ENCODE results near the gene YWHAQ.

The YWHAQ gene

DNA sequence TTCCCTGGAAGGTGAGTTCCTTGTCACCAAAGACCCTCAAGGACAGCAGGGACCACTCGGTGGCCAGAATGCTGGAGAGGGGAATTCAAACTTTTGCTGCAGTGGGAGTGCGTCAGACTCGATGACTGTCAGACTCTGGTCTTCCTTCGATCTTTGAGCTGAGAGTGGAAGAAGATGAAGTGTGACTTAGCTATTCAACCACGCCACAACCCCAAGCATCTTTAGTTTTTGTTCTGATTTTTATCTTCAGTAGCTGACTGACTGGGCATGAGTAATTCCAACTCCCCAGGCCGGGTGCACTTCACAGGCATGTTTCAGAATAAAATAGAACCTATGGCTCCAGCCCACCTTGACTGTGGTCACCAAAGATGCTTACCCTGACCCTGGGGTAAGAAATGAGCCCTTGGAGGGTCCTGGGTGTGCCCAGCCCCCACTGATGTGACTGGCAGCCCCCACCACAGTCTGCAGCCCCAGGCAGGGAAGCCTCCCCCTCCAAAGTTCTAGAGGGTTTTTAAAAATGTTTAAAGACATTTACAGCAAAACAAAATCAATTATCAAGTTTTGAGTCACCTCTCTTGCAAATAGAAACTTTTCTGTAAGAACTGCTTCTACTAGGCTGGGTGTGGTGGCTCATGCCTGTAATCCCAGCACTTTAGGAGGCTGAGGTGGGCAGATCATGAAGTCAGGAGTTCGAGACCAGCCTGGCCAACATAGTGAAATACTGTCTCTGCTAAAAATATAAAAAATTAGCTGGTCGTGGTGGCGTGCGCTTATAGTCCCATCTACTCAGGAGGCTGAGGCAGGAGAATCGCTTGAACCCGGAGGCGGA, 24.9 kb upstream of the YWHAQ start:
- peak in 2 of 4 experiments; percentile 4 to 38 for DNase-seq

DNA sequence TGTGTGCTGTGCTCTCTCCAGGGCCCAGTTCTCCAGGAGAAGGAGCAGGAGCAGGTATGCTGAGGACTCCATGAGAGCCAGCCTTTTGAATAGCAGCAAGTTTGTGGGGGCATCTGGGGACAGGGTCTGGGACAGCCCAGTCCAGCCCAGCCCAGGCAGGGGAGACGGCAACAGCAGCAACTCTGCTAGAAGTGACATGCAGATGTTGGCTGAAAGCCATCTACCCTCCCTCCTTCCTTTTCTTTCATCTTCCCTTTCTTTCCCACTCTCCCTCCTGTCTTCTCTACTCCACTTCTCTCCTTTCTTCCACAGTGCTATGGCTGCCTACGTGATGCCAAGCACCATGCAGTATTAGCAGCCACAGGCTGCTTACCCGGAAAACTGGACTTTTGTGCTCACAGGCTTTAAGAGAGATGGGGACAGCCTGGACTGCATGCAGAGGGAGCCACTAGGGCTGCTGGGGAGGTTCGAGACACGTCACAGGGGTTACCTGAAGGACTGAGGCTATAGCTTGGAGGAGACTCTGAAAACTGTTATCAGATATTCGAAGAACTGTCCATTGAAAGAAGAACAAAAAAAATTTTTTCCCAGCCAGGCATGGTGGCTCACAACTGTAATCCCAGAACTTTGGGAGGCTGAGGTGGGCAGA, 23.8 kb upstream of the YWHAQ start:
- no peak for DNase-seq

DNA sequence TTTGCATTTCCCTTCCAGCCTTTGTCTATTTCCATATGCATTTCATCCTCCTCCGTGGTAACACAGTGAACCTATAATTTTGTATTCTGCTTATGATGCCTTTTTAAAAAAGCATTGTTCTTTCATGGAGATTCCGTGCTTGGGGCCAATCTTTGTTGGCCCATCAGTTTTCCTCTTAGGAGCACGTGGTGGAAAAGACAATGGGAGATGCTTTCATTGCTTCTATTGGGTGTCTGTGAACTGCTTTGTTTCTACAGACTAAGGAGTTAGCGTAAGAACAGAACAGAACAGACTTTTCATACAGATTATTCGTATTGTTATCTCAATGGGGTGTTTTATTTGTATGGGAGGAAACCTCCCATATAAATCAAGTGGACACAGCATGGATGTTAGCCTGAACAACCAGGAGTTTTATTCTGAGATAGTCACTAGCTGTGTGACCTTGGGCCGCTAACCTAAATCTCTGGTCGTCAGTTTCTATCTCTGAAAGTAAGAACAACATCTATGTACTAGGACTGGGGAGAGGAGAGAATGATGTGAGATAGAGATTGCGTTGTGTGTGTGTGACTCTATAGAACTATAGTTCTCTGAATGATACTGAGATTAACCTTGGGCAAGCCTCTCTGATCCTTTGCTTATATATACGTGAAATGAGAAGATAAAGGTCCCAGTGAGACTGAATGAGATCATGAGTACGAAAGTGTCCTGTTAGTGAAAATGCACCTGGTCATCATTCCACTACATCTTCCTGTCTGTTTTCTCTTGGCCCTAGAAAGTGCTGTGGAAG, 22.9 kb upstream of the YWHAQ start:
- DNase-seq = no peak

DNA sequence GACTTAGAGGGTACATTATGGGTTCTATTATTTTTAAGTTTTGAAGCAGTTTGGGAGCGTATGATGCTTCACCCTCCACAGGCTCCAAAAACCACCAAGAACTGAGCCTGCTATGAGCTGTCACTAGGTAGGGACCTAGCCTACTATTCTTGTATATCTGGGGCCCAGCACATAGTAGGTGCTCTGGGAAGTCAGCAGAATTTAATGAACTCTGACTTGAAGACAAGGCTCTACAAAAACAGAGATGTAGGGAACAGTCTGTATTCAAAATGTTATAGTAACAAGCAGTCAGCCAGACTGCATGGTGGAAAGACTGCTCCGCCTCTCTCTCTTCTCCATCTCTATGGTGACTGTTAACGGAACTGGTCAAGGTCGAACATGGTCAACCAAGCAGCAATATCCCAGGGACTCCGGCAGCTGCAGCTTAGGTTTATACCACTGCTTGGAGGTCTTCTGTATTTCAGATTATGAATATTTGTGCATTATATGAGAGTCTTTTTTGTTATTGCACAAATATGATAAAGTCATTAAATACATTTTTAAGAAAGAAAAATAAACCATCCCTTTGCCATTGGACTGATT, 22.2 kb upstream of the YWHAQ start:
- DNase-seq = no peak

DNA sequence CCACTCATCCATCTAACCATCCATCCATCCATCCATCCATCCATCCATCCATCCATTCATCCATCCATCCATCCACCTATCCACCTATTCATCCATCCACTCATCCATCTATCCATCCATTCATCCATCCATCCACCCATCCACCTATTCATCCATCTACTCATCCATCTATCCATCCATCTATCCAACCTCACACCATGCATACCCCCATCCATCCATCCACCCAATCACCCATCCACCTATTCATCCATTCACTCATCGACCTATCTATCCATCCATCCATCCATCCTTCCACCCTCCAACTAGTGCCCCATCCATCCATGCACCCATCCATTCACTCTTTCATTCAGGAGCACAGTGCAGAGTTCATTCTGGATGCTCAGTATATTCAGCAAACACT, 21.5 kb upstream of the YWHAQ start:
- no peak for DNase-seq

DNA sequence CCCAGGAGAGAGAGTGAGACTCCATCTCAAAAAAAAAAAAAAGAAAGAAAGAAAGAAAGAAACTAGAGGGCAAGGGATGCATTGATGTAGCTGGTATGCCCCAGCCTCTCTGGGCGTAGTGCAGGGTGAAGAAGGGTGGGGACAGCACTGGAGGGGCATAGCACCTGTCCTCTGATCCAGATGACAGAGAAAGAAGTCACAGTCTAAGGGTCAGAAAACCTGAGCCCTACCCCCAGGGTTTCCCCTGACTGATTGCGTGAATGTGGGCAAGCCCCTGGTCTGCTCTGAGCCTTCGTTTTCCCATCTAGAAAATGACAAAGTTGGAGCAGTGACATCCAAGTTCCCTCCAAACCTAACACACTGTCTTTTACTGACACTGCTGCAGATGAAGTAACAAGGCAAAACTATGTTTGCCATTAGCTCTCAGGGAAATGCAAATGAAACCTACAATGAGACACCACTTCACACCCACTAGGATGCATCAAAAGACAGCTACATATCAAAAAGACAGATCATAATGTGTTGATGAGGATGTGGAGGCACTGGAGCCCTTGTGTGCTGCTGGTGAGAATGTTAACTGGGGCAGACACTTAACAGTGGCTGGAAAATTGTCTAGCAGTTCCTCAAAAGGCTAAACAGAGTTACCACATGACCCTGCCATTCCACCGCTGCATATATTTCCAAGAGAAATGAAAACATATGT, 19.5 kb upstream of the YWHAQ start:
- no peak for DNase-seq

DNA sequence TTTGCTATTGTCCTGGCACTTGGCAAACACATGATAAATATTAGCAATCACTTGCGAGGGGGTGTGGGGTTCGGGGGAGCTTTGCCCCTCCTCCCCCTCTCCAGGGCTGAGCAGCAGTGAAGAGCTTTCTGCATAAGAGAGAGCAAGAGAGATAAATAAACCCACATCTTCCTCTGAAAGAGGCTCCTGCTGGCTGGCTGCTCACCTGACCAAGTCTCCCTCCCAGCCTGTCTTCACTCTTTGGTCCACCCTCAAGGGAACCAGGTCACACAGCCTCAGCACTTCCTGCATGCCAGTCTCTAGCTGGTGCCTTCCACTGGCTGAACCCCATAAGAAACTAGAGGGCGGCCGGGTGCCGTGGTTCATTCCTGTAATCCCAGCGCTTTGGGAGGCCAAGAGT, 18.5 kb upstream of the YWHAQ start:
- DNase-seq = no peak

DNA sequence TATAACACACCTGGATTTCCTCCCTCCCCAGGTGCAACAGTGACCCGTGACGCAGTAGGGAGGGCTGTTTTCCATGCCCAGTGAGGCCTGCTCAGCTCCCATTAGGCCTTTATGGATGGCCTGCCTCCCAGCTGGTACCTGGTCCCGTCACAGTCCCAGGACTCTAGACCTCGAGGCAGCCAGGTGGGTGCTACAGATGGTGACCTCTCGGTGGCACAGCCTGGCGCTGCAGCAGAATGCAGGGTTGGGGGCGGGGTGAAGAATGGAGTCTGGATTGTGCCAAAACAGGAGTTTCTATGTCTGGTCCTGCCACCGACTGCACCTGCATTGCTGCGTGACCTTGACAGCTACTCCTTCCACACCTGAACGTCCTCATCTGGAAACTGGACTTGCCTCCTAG, 18.0 kb upstream of the YWHAQ start:
- no peak for DNase-seq

DNA sequence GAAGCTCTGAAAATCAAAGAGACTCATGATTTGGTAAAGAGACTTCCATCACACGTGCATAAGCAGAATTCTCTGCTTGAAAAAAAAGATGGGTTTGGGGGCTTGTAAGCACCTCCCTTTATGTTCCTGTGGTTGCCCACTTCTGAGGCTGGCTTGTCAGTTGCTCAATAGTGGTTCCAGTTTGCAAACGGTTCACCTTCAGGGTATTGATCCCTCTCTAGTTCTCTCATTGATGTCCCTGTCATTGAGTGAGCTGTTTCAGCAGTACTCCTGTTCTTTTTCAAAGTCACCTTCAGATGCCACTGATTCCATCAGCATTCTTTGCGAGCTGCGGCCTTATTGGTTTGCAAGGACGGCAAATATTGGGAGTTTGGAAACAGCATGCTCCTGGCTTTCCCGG, 17.1 kb upstream of the YWHAQ start:
- no peak for DNase-seq

DNA sequence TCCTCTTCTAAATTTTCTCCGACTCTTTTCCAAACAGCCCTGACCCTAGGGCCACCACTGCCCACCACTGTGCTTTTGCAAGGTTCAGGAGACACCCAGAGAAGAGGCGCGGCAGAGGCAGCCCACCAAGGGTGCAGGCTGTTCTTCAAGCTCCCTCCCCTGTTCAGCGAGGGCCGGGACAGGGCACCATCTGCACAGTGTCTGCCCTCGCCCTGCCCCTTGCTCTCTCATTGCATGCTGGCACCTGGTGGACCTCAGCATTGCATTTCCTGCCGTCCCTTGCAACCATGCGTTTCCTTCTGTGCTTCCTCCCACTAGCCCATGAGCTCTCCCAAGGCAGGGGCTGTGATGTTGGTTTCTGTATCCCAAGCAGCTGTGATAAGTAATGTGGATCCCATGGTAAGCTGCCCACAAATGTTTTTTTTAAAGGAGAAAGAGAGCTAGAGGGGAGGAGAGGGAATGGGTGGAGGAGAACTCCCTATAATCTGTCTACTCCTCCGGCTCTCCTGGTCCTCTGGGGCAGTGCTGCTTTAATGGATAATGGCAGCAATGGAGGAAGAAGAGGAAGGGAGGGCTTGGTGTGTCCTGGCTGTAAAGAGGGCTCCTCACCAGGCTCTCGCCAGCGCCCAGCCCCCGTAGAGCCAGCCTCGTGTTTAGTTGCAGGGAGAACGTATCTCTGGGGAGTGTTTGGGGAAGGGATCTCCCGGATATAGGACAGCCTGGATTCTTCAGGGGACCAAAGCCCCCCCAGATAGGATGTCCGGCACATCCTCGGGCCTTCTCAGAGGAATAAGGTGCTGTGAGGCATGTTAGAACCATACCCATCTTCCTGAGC, 15.6 kb upstream of the YWHAQ start:
- no peak for DNase-seq

DNA sequence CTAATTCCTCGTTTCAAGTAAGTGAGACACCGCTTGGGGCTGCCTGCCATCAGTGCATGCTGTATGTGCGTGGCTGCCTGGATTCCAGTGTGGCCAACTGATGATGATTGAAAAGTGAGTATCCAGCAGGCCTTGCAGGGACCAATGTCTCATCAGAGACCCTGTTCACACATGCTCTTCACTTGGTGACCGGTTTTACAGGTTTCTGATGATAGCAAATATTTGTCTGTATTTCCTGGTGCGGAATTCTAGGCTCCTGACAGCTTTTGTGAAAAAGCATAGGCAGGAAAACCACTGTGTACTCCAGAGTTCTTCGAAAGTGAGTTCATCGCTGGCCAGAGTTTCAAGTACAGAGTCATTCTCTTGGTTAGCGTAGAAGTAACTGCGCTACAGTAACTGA, 13.8 kb upstream of the YWHAQ start:
- DNase-seq = no peak

DNA sequence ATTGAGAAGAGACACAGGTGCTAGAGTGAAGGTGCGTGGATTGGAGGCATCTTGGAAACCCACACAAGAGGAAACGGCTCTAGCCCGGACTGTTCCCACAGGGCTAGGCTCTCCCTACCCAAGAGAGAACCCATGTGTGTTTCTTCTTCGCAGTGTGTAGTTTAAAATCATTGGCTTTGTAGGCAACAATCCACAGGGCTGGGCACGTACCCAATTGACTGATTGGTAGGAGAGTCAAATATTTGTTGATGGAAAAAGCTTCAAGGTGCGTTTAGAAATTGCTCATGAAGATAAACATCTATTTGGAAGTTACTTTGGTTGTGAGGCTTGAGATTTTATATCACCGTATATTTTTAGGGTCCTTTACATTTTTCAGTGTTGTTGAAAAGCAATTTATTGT, 13.2 kb upstream of the YWHAQ start:
- DNase-seq = no peak

DNA sequence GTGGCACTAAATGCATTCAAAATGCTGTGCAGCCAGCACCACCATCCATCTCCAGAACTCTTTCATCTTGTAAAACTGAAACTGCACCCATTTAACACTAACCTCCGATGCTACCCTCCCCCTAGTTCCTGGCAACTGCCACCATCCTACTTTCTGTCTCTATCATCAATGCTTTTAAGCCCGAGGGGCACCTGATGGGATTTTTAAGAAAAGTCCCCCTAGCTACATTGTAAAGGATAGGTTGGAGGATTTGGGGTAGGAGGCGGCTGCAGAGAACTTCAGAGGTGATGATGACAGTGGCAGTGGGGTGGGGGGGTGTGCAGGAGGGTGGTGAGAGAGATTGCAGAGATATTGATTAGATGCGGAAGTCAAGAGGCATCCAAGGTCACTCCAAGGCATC, 10.8 kb upstream of the YWHAQ start:
- no peak for DNase-seq

DNA sequence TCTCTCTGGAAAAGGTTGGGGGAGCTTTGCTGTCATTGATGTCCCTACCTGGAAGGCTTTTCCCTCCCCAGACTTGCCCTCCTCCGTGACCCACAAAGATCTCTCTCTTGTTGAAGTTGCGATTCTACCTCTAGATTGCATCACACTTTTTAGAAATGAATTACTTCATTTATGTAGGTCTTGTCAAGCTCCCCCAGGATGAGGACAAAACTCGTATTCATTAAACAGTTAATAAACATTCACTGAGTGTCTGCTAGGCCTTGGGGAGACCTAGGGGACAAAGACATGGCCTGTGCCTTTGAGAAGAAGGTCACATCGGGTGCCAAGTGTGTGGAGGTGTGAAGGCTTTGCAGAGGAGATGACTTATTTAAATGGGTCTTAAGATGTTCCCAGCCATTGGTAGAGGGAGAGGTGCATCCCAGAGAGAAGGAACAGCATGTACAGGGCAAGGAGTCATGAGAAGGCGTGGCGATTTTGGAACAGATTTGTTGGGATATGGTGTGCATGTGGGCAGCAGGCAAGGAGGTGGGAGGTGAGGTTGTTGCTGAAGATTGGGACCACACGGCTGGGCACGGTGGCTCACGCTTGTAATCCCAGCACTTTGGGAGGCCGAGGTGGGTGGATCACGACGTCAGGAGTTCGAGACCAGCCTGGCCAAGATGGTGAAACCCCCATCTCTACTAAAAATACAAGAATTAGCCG, 9.8 kb upstream of the YWHAQ start:
- DNase-seq = no peak

DNA sequence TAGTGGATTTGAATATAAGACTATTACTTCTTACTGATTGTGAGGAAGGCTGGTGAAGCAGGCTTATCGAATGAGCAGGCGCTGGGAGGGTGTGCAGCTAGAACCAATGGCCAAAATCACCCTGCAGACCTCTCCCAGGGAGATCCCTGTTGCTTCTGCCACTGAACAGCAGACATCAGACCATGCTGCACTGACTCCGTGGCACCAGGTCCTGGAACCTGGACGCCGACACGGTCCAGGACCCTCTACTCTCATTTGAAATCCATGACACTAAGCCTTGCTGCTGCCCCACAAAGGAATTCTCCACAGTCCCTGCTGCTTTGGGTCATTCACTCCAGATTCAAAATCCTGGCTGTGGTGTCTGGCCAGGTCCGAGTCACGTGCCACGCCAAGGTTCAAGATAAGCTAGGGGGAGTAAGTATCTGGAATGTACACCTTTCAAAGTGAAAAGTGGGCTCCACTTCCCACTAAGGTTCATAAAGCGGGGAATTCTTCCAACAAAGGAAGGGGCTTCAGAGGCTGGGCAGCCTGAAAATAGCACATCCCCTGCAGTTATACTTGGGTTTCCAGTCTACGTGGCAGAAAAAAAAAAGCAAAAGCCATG, 9.0 kb upstream of the YWHAQ start:
- DNase-seq = no peak

DNA sequence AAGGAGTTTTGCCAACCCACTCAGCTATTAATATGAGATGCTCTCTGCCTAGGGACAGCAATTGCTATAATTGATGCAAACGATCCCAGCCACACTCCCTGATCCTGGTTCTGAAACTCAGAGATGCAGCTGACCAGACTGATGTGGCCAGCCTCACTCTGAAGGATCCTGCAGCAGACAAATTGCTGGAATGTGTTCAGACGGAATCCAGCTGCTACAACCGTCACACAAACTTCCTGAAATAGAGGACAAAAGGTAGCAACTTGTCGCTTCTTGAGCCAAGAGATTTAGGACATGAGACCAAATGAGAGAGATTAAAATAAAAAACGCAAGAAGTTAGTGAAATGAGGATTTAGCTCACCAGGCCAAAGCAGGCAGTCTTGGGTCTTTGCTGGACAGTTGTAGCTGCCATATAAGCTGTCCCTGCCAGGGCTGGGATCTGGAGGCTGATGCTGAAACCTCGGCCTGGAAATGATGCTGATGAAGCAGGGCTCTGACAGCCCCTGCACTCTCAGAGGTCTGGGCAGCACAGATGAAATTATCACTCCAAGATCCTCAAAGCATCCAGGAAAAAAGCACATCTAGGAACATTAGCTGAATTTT, 8.3 kb upstream of the YWHAQ start:
- DNase-seq = no peak

DNA sequence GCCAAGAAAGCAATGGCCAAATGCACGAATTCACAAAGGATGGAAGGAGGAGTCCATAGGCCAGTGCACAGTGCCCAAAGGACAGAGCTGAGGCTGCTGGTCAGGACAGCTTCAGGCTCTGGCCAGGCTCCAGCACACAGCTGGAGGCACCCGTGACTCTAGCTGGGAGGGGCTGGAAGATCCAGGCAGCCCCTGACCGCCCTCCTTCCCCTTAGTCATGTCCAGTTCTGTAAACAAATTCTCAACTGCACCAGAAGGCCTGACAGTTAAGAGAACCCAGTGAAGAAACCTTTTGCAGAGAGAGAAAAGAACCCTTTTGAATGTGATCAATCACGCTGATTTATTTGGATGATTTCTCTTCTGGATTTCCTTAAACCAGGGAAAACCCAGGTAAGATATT, 7.7 kb upstream of the YWHAQ start:
- DNase-seq = no peak

DNA sequence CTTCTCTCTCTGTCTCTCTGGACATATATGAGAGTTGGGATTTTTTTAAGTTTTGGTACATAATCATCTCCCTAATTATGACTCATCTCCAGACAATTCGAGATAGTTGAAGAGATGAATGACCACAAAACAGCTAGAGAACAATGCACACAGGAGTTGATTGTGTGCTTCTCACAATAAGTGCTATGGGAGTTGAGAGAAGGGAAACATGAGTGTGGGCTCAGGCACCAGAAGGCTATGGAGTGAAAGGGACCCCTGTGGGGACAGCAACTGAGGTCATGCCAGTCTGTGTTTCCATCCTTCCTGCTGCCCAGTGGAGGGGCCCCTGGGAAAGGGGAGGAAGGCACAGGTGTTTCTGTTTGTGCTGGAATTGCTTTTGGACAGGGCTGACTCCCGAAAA, 6.5 kb upstream of the YWHAQ start:
- no peak for DNase-seq

DNA sequence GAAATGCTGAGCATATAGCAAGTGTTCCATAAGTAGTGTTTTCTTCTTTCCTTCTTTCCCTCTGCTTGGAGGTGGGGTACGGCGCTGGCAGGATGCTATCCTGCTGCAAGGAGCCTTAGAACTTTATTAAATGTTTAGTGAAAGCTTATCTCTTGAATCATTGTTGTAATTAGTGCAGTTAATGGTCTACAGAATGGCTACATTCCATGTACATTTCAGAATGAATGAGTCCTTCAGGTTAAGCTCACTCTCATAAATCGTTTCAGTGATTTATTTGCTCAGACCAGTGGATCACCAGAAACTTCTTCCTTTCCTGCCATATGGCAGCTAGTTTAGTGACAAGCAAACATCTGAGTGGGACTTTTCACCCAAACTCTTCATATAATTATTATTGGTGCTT, 3.3 kb upstream of the YWHAQ start:
- no peak for DNase-seq
